Left ventricle myocardium inferior (tissue), 1 donor: ENCODE results near the gene MICAL2. TPM values are rescaled to one million over a fixed set of nuclear protein-coding genes. Genes with fewer than 3 reads are reported as not detected.
A peak's percentile ranks its signal among the peaks of the same experiment; 100 is the strongest.

Experiments
- DNase-seq: peaks from one replicate; pipeline ENCODE4 v3.0.0-alpha.2; 2020
- H3K27ac ChIP-seq: fragments of 200-600 bp; replicated peaks from 2 replicates; pipeline ENCODE4 v1.8.0; 2021
- H3K27me3 ChIP-seq: fragments of 200-600 bp; 2 replicates; pipeline ENCODE4 v1.8.0; 2021; ENCODE audit warnings: low read depth
- H3K36me3 ChIP-seq: fragments of 200-600 bp; 2 replicates; pipeline ENCODE4 v1.8.0; 2021
- H3K4me1 ChIP-seq: fragments of 200-600 bp; 2 replicates; pipeline ENCODE4 v1.8.0; 2021
- H3K4me3 ChIP-seq: fragments of 200-600 bp; 2 replicates; pipeline ENCODE4 v1.8.0; 2021; ENCODE audit warnings: mild to moderate bottlenecking, moderate library complexity
- H3K9me3 ChIP-seq: fragments of 200-600 bp; replicated peaks from 2 replicates; pipeline ENCODE4 v1.8.0; 2021
- CTCF ChIP-seq: fragments of 200-600 bp; IDR thresholded peaks from 2 replicates; pipeline ENCODE4 v1.8.0; 2021; ENCODE audit warnings: antibody characterized with exemption, mild to moderate bottlenecking, borderline replicate concordance
- intact Hi-C: fragments of 100-400 bp; cut with micrococcal nuclease; formaldehyde crosslinking; loops from one replicate; pipeline ENCODE4 v1.11.0; 2022
- long read RNA-seq: library from polyadenylated mRNA; unstranded; transcript quantifications from one replicate; pipeline ENCODE4 v2.0.0, GENCODE V29; 2021
- total RNA-seq: library from RNA; stranded (reverse); fragmentation: NEBNext Ultra II Directional; extraction: Animal tissue kit (Norgen Biotek cat#: 25700); gene quantifications from one replicate; pipeline ENCODE4 v1.2.1, GENCODE V29; 2021
- donor health status: DM: no; HTN: yes; CAD: no; lungs with severe emphysema.

MICAL2 gene
- 85.0 TPM for total RNA-seq
- long read RNA-seq, transcript MICAL2-202 (28 exons, 3,906 nt): major isoform, 10 of 156 reads
- long read RNA-seq, partial matches to known transcripts: 43 of 156 reads
- long read RNA-seq, other reads (novel, unspliced or antisense): 102 of 156 reads

DNA sequence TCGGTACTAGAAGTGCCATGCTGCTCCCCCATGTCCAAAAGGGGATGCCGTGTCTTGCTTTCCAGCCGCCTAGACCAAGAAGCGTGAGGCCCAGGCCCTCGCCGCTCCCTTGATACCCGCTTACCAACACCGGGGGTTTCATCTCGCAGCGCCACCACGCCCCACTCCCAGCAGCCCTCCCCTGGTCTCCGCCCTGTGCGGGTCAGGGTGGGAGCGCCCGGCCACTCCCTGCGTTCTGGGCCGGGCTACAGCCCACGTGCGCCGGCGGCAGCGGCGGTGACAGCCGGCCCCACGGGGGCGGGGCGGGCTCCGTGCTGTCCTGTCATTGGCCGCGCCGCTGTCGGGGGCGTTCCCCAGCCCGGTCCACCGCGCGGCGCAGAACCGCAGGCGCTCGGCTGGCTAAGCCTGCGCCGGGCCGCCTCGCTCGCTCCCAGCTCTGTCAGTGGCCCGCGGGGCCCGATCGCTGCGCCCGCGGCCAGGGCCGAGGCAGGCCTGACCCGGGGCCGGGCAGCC, at the start of gene MICAL2:
Gene MICAL2, plus strand, starts transcription at position 390 of the 513 bp plus-strand sequence. CDS start 51,566 bp downstream, outside the sequence.
- H3K36me3 ChIP-seq: no peaks in the 10 kb centered on the region
- peaks cover 71% of the 10 kb centered on the region for H3K4me1 ChIP-seq
- peak within 1 kb of the TSS; percentile 97 for H3K4me3 ChIP-seq
- H3K9me3 ChIP-seq: no peaks in the 10 kb centered on the region
- H3K27ac ChIP-seq: peak within 1 kb of the TSS; percentile 91
- intact Hi-C loops: no loop called here
- peak; percentile 92 for DNase-seq
- TF ChIP-seq CTCF: no peak
- no peaks in the 10 kb centered on the region for H3K27me3 ChIP-seq

DNA sequence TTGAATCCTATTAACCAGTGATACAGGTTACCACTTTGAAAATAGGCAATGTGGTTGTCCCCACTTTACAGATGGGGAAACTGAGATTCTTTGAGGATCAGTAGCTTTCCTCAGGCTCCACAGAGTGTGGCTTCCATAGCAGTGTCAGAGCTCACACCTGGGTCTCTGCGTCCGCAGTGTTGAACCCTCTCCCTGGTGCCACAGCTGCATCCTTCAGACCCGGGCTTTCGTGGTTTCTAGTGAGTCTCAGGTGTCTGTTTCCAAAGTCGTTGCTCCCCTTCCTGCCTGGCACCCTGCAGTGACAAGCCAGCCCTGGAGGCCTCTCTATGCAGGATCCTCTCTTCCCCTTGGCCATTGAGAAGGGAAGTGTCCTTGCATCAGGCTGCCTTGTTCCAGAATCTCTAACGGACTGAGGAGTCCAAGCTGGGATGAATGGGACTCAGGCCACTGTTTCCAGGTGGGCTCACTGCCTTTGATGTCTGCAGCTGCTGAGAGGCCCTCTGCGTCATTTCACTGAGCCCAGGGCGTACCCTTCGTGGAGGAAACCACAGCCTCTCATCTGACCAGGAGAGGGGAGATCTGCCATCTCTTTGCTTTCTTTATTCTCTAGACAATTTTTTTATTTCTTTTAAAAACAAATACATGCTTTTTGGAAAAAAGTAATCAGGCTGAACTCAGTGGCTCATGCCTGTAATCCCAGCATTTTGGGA, 48.4 kb upstream of the MICAL2 start:
- Histone ChIP-seq H3K4me1 (peaks cover 15% of the 10 kb centered on the region), H3K27me3 (no peaks in the 10 kb centered on the region), H3K9me3 (peaks cover 6% of the 10 kb centered on the region), H3K4me3 (no peak overlapping the region), H3K36me3 (no peaks in the 10 kb centered on the region), H3K27ac (no peak overlapping the region)
- no peak for DNase-seq
- no peak for TF ChIP-seq CTCF
- intact Hi-C loops: no loop called here

- Histone ChIP-seq H3K4me3 (no peak overlapping the region), H3K36me3 (no peaks in the 10 kb centered on the region), H3K9me3 (peaks cover 6% of the 10 kb centered on the region), H3K27me3 (no peaks in the 10 kb centered on the region), H3K27ac (no peak overlapping the region), H3K4me1 (peaks cover 23% of the 10 kb centered on the region)
- no peak for DNase-seq
- no peak for TF ChIP-seq CTCF
- intact Hi-C loops: no loop called here
Observed at GRCh38 chr11:12063251-12063650, 47.1 kb upstream of the MICAL2 start.

GRCh38 chr11:12064136-12064953, 46.0 kb upstream of the MICAL2 start:
- no peaks in the 10 kb centered on the region for H3K27me3 ChIP-seq
- peaks cover 29% of the 10 kb centered on the region for H3K4me1 ChIP-seq
- H3K36me3 ChIP-seq: no peaks in the 10 kb centered on the region
- intact Hi-C loops: no loop called here
- peaks cover 6% of the 10 kb centered on the region for H3K9me3 ChIP-seq
- no peak for TF ChIP-seq CTCF
- DNase-seq: no peak
- no peak overlapping the region for H3K27ac ChIP-seq
- H3K4me3 ChIP-seq: no peak overlapping the region

DNA sequence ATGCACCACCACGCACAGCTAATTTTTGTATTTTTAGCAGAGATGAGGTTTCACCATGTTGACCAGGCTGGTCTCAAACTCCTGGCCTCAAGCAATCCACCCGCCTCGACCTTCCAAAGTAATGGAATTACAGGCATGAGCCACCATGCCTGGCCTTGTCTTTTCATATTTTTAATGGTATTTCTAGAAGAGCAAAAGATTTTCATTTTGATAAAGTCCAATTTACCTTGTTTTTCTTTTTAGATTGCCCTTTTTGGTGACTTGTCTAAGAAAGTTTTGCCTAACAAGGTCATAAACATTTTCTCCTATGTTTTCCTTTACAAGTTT, 45.5 kb upstream of the MICAL2 start:
- DNase-seq: no peak
- H3K36me3 ChIP-seq: no peaks in the 10 kb centered on the region
- intact Hi-C loops: no loop called here
- no peaks in the 10 kb centered on the region for H3K27me3 ChIP-seq
- TF ChIP-seq CTCF: no peak
- peaks cover 6% of the 10 kb centered on the region for H3K9me3 ChIP-seq
- no peak overlapping the region for H3K27ac ChIP-seq
- no peak overlapping the region for H3K4me3 ChIP-seq
- peaks cover 29% of the 10 kb centered on the region for H3K4me1 ChIP-seq
